MCF 10A (cell line): ENCODE results near the gene CORO7. TPM values are rescaled to one million over a fixed set of nuclear protein-coding genes. Genes with fewer than 3 reads are reported as not detected.

Source experiments
- BruUV-seq: library from RNA; stranded (reverse); fragments of 400-500 nt; replicated peaks from 2 replicates; lab custom pipeline; 2021; lab: Mats Ljungman, UMichigan
- CTCF ChIA-PET: fragments of 300-600 bp; sonication (Branson Sonifier 250); formaldehyde crosslinking; extraction: SDS; loops from one replicate; lab custom pipeline; 2021; ENCODE audit warnings: antibody characterized with exemption, inconsistent platforms; lab: Yijun Ruan, JAX
- POLR2A ChIA-PET: fragments of 300-600, 350-650 bp; sonication (Branson Sonifier 250); formaldehyde crosslinking; extraction: SDS; loops from one replicate; lab custom pipeline; 2020; ENCODE audit warnings: antibody characterized with exemption, inconsistent platforms; lab: Yijun Ruan, JAX
- DNase-seq: peaks from one replicate; pipeline ENCODE4 v3.0.0-alpha.2; 2018; ENCODE audit not compliant: unreplicated experiment
- H3K27ac Mint-ChIP-seq: one replicate; pipeline ENCODE4 v1.8.0; 2022; ENCODE audit warnings: mild to moderate bottlenecking, low read depth, mixed read lengths; ENCODE audit not compliant: unreplicated experiment
- H3K27me3 Mint-ChIP-seq: one replicate; pipeline ENCODE4 v1.8.0; 2022; ENCODE audit warnings: mixed read lengths; ENCODE audit not compliant: insufficient read depth, unreplicated experiment
- H3K36me3 Mint-ChIP-seq: one replicate; pipeline ENCODE4 v1.8.0; 2022; ENCODE audit warnings: mild to moderate bottlenecking, moderate library complexity, mixed read lengths; ENCODE audit not compliant: insufficient read depth, unreplicated experiment
- H3K4me1 Mint-ChIP-seq: one replicate; pipeline ENCODE4 v1.8.0; 2022; ENCODE audit warnings: mixed read lengths; ENCODE audit not compliant: insufficient read depth, unreplicated experiment
- H3K4me3 Mint-ChIP-seq: one replicate; pipeline ENCODE4 v1.8.0; 2022; ENCODE audit warnings: mild to moderate bottlenecking, moderate library complexity, mixed read lengths; ENCODE audit not compliant: unreplicated experiment
- H3K9me3 Mint-ChIP-seq: one replicate; pipeline ENCODE4 v1.8.0; 2022; ENCODE audit warnings: mixed read lengths; ENCODE audit not compliant: unreplicated experiment
- intact Hi-C: fragments of 100-400 bp; cut with micrococcal nuclease; formaldehyde crosslinking; loops from 2 replicates; pipeline ENCODE4 v1.14.1; 2022
- total RNA-seq: library from RNA; stranded (reverse); gene quantifications from 2 replicates; pipeline ENCODE4 v1.2.3, GENCODE V29; 2022
- TF ChIP-seq, protein P1 (sequence below): fragments of 200-600 bp; IDR thresholded peaks from one replicate; pipeline ENCODE4 v1.8.0; 2022; ENCODE audit warnings: antibody characterized with exemption, mild to moderate bottlenecking; ENCODE audit not compliant: unreplicated experiment

Gene CORO7
- total RNA-seq, 1 experiment from 2014 or later = 20.3 TPM

DNA sequence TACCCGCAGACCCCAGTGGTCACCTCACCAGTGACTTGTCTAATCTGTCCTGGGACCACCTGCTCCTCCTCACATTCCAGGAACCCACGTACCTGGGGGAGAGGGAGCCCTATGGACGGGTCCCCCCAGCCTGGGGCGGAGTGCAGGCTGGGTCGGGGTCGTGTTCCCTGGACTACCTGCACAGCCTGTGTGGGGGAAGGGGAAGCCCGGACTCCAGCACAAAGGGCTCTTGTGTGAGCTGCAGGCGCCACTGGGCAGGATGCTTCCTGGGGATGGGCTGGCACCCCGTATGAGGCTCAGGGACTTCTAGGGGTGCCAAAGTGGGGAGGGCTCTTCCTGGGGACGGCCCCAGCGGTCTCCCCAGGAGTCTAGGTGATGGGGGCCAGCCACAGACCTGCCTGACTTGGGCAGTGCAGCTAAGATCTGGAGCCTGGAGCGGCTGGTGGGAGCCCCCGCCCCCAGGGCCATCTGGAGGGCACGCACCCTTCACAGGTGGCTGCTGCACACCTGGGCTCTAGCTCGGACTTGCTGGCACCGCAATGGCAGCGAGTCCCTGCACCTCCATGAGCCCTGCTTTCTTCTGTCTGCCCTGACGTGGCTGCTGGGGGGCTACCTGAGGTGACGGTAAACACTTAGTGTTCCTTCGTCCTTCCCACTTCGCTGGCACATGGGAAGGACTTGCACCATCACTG lies 37.3 kb downstream of the CORO7 start:
- no peaks in the 10 kb centered on the region for H3K9me3 Mint-ChIP-seq
- H3K27me3 Mint-ChIP-seq = no peaks in the 10 kb centered on the region
- BruUV-seq = no TSS peak
- ChIA-PET CTCF (interaction anchor here (0.7 to 3.2 kb wide), 5 partner anchors 12 to 77 kb away, joined by 3 to 17 read pairs (median 4); no protein-coding TSS in a partner anchor), POLR2A (no interaction called here)
- intact Hi-C loops = no loop called here
- peaks cover 6% of the 10 kb centered on the region for H3K36me3 Mint-ChIP-seq
- H3K27ac Mint-ChIP-seq = no peak overlapping the region
- no peak overlapping the region for H3K4me3 Mint-ChIP-seq
- TF ChIP-seq, protein P1, sequence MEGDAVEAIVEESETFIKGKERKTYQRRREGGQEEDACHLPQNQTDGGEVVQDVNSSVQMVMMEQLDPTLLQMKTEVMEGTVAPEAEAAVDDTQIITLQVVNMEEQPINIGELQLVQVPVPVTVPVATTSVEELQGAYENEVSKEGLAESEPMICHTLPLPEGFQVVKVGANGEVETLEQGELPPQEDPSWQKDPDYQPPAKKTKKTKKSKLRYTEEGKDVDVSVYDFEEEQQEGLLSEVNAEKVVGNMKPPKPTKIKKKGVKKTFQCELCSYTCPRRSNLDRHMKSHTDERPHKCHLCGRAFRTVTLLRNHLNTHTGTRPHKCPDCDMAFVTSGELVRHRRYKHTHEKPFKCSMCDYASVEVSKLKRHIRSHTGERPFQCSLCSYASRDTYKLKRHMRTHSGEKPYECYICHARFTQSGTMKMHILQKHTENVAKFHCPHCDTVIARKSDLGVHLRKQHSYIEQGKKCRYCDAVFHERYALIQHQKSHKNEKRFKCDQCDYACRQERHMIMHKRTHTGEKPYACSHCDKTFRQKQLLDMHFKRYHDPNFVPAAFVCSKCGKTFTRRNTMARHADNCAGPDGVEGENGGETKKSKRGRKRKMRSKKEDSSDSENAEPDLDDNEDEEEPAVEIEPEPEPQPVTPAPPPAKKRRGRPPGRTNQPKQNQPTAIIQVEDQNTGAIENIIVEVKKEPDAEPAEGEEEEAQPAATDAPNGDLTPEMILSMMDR = no peak
- DNase-seq = no peak
- H3K4me1 Mint-ChIP-seq = peaks cover 20% of the 10 kb centered on the region

DNA sequence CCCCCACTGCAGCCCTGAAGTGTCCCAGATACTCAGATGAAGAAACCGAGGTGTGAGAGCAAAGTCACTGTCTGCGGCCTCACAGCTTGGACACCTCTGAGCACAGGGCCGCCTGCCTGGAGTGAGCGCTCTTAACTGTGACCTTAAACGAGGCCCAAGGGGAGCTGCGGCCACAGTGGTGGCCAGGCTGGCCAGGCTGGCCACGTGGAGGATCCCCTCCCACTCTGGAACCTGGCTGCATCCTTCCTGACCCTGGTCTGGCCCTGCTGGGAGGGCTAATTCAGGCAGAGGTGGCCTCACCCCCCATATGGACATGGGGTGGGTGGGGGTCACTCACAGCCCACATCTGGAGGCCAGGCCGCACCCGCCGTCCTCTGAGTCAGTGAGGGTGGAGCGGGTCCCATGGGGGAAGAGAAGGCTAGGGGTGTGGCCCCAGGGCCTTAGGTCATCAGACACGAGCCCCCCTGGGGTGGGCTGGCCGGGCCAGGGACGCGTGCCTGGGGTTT lies 38.2 kb downstream of the CORO7 start:
- DNase-seq = no peak
- ChIA-PET POLR2A (interaction anchor here (0.5 to 1.2 kb wide), 4 partner anchors 9 to 1358 kb away, joined by 3 to 4 read pairs (median 4); partner anchors contain the start of gene TNFRSF12A), CTCF (interaction anchor here (0.7 to 5.0 kb wide), 6 partner anchors 13 to 76 kb away, joined by 3 to 22 read pairs (median 4); no protein-coding TSS in a partner anchor)
- intact Hi-C loops = no loop called here
- H3K27me3 Mint-ChIP-seq = no peaks in the 10 kb centered on the region
- BruUV-seq = no TSS peak
- TF ChIP-seq, protein P1 = no peak
- H3K27ac Mint-ChIP-seq = no peak overlapping the region
- H3K4me1 Mint-ChIP-seq = peaks cover 26% of the 10 kb centered on the region
- H3K36me3 Mint-ChIP-seq = peaks cover 6% of the 10 kb centered on the region
- H3K9me3 Mint-ChIP-seq = no peaks in the 10 kb centered on the region
- no peak overlapping the region for H3K4me3 Mint-ChIP-seq

DNA sequence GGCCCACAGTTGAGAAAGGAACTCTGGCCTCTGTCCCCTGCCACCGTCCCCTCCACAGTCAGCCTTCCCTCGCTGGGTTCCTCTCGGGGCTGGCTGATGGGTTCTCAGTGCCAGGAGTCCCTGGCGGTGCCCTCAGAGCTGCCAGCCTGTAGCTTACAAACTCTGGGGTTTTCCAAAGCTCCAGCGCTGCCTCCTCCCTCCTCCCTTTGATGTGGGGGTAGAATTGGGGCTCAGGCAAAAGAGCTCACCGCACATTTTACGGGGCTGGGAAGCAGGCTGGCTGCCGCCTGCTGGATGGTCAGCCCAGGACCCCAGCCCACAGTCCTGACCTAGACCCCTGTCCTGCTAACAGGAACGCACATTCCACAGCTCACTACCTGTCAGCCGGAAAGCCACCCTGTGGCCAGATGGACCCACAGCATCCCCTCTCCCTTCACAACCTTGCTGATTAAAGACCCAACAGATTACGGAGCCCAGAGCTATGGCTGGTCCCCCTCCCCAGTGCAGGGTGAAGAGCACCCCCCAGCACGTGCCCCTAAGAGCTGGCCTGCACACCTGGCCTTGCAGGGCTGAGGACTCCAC lies 38.7 kb downstream of the CORO7 start:
- no TSS peak for BruUV-seq
- POLR2A ChIA-PET = interaction anchor here (0.6 to 1.2 kb wide), 3 partner anchors 9 to 1357 kb away, joined by 3 to 4 read pairs (median 4); partner anchors contain the start of gene TNFRSF12A

More for the DNA sequence above, 38.7 kb downstream of the CORO7 start:
- CTCF ChIA-PET = interaction anchor here (1.3 to 5.0 kb wide), 3 partner anchors 19 to 25 kb away, joined by 3 to 22 read pairs (median 17); no protein-coding TSS in a partner anchor
- intact Hi-C loops = no loop called here
- no peak overlapping the region for H3K27ac Mint-ChIP-seq
- peaks cover 6% of the 10 kb centered on the region for H3K36me3 Mint-ChIP-seq
- TF ChIP-seq, protein P1 = no peak
- H3K4me3 Mint-ChIP-seq = no peak overlapping the region
- no peaks in the 10 kb centered on the region for H3K27me3 Mint-ChIP-seq
- no peaks in the 10 kb centered on the region for H3K9me3 Mint-ChIP-seq
- peaks cover 26% of the 10 kb centered on the region for H3K4me1 Mint-ChIP-seq
- no peak for DNase-seq
